Measurements from ENCODE around the gene BTD. TPM values are rescaled to one million over a fixed set of nuclear protein-coding genes. Genes with fewer than 3 reads are reported as not detected.

Gene BTD
- total RNA-seq, 1 experiment from 2014 or later, result 5.2 TPM

DNA sequence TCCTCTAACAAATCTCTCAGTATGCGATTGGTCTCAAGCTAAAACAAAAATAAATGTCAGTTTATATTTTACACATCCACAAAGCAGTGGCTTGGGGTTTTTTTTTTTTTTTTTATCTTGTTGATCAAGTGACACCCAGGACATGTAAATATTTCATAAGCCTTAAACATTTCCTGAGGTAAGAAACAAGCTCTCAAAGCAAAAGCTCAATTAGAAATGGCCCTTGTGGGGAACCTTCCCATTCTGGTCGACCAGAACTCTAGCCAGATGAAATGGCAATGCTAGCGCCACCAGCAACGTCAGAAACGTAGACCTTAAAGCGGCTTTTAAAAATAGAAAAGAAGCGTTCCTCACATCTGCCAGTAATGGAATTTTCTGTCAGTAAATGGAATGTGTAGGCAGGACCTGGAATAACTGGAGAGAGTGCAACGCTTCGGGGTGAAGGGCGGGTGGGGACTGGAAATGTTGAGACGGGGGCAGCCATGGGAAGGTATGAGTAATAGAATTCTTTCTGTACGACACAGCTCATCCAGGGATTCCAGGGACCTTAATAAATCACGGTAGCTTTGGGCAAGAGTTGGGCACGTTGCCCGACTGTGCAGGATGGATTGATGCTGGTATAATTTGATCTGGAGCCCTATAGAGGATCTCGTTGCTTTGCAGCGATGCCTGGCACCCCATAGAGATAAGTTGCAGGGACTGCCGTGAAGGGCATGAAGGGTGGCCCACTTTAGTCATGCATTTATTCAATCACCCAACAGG lies 44.4 kb downstream of the BTD start:
- Histone ChIP-seq H3K9me3 (ENCODE audit: low read length) (no peaks in the 10 kb centered on the region), H2AFZ (ENCODE audit: low read length) (no peak overlapping the region), H3K4me1 (ENCODE audit: low read length) (peaks cover 36% of the 10 kb centered on the region), H3K9me2 (replicated peaks; ENCODE audit: insufficient read depth, low read length) (no peaks in the 10 kb centered on the region), H3K4me2 (ENCODE audit: low read depth, low read length, poor library complexity, severe bottlenecking) (no peak overlapping the region), H3K36me3 (ENCODE audit: insufficient read depth, low read length) (no peaks in the 10 kb centered on the region), H3K27me3 (ENCODE audit: low read length) (no peaks in the 10 kb centered on the region), H3K9ac (ENCODE audit: low read length) (no peak overlapping the region), H3K4me3 (ENCODE audit: low read length) (no peak overlapping the region), H4K20me1 (ENCODE audit: insufficient read depth, low read depth, low read length) (no peaks in the 10 kb centered on the region), H3K79me2 (ENCODE audit: low read length) (no peaks in the 10 kb centered on the region), H3K27ac (ENCODE audit: low read length) (no peak overlapping the region)
- DNase-seq, result no peak

DNA sequence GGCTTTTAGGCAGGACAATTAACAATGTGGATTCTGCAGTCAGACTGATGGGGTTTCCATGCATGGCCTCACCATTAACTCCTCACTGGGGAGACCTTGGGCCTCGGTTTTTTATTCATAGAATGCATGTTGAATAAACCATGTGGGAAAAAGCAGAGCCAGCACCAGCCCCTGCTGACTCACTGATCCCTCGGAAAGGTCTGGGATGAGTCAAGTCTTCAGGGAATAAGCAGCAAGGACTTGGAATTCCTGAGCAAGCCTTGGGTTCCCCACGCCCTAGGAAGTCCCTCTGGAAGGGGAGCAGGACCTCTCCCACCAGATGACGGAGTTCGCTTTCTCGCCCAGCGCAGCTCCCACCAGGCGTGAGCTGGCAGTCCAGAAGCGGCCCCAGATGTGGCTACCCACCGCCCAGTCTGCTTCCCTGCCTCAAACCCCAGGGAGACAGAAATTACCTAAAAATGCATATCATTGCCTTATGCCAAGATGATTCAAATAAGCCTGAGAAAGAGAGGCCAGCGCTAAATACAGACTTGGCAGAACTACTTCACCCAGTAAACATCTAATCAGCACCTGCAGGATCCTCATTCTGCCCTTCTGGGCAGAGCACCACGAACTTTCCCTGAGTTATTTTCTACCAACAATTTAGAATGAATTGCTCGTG lies 45.4 kb downstream of the BTD start:
- Histone ChIP-seq H3K79me2 (ENCODE audit: low read length) (no peaks in the 10 kb centered on the region), H3K36me3 (ENCODE audit: insufficient read depth, low read length) (no peaks in the 10 kb centered on the region), H4K20me1 (ENCODE audit: insufficient read depth, low read depth, low read length) (no peaks in the 10 kb centered on the region), H3K9ac (ENCODE audit: low read length) (no peak overlapping the region), H3K4me1 (ENCODE audit: low read length) (peaks cover 36% of the 10 kb centered on the region), H2AFZ (ENCODE audit: low read length) (peak overlapping the region; percentile 77; the same call in 1 of the 2 replicates), H3K27ac (ENCODE audit: low read length) (peak overlapping the region; percentile 26; the same call in 1 of the 2 replicates), H3K27me3 (ENCODE audit: low read length) (no peaks in the 10 kb centered on the region), H3K4me3 (ENCODE audit: low read length) (no peak overlapping the region), H3K9me2 (replicated peaks; ENCODE audit: insufficient read depth, low read length) (no peaks in the 10 kb centered on the region), H3K9me3 (ENCODE audit: low read length) (no peaks in the 10 kb centered on the region), H3K4me2 (ENCODE audit: low read depth, low read length, poor library complexity, severe bottlenecking) (peak overlapping the region; percentile 29)
- DNase-seq, result no peak

DNA sequence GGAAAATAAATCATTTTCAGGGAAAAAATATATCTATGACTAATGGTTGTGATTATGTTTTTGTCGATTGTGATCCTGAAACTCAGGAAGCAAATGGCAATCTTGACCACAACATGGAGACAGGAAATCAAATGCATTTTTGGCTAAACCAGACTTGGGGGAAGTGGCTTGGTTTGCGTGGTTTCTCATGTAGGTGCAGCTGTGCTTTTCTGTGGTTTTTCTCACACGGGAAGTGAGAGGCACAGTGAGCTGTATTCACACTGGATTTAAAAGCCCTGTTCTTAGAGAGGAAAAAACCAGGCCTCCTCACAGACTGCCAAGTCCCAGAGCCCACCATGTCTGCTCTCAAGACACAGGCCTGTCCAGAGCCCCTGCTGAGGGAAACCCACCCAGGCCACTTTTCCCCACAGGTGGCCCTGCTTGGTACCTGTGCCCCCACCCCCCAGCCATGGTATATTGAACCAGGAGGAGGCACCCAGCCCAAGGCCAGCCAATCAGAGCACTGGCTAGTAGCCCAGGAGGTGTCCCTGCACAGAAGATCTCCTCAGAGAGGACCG lies 46.1 kb downstream of the BTD start:
- peak; percentile 71 for DNase-seq
- peaks cover 36% of the 10 kb centered on the region for H3K4me1 ChIP-seq (ENCODE audit: low read length)
- H2AFZ ChIP-seq (ENCODE audit: low read length), result peak overlapping the region; percentile 77; the same call in 1 of the 2 replicates

DNA sequence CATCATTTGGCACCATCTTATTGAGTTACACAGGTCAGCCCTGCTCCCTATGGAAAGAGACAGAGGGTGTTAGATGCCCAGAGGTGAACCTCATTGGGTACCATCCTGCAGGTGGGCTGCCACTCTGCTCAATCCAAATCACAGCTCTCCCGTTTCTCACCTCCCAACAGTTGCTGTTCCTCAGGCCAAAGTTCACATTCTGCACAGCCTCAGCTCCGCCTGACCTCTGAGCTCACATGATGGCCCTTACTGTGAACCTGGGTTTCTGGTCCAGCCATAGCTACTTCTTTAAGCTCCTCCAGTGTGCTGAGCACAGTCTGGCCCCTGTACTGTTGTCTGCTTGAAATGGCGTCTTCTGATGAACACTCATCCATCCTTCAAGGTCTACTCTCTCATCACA lies 47.8 kb downstream of the BTD start:
- H3K9ac ChIP-seq (ENCODE audit: low read length), result no peak overlapping the region
- DNase-seq, result no peak
- H4K20me1 ChIP-seq (ENCODE audit: insufficient read depth, low read depth, low read length), result no peaks in the 10 kb centered on the region
- H3K79me2 ChIP-seq (ENCODE audit: low read length), result no peaks in the 10 kb centered on the region
- H3K9me3 ChIP-seq (ENCODE audit: low read length), result no peaks in the 10 kb centered on the region
- peak overlapping the region; percentile 57 for H3K4me2 ChIP-seq (ENCODE audit: low read depth, low read length, poor library complexity, severe bottlenecking)
- no peaks in the 10 kb centered on the region for H3K27me3 ChIP-seq (ENCODE audit: low read length)
- no peaks in the 10 kb centered on the region for H3K36me3 ChIP-seq (ENCODE audit: insufficient read depth, low read length)
- no peaks in the 10 kb centered on the region for H3K9me2 ChIP-seq (replicated peaks; ENCODE audit: insufficient read depth, low read length)
- H3K4me3 ChIP-seq (ENCODE audit: low read length), result peak overlapping the region; percentile 39; the same call in 1 of the 2 replicates
- H3K4me1 ChIP-seq (ENCODE audit: low read length), result peaks cover 36% of the 10 kb centered on the region
- no peak overlapping the region for H3K27ac ChIP-seq (ENCODE audit: low read length)
- 0 out of 2 replicates have a peak overlapping the region, but pooled peaks have one; percentile 26 for H2AFZ ChIP-seq (ENCODE audit: low read length)

More for the DNA sequence above, 46.1 kb downstream of the BTD start:
- peak overlapping the region; percentile 20; the same call in 1 of the 2 replicates for H3K9ac ChIP-seq (ENCODE audit: low read length)
- H3K79me2 ChIP-seq (ENCODE audit: low read length), result no peaks in the 10 kb centered on the region
- no peaks in the 10 kb centered on the region for H3K9me3 ChIP-seq (ENCODE audit: low read length)
- H3K4me3 ChIP-seq (ENCODE audit: low read length), result no peak overlapping the region; the same call in 1 of the 2 replicates
- H3K27ac ChIP-seq (ENCODE audit: low read length), result peak overlapping the region; percentile 26; the same call in 1 of the 2 replicates
- H3K36me3 ChIP-seq (ENCODE audit: insufficient read depth, low read length), result no peaks in the 10 kb centered on the region
- peak overlapping the region; percentile 29 for H3K4me2 ChIP-seq (ENCODE audit: low read depth, low read length, poor library complexity, severe bottlenecking)
- H3K9me2 ChIP-seq (replicated peaks; ENCODE audit: insufficient read depth, low read length), result no peaks in the 10 kb centered on the region
- H4K20me1 ChIP-seq (ENCODE audit: insufficient read depth, low read depth, low read length), result no peaks in the 10 kb centered on the region
- no peaks in the 10 kb centered on the region for H3K27me3 ChIP-seq (ENCODE audit: low read length)

DNA sequence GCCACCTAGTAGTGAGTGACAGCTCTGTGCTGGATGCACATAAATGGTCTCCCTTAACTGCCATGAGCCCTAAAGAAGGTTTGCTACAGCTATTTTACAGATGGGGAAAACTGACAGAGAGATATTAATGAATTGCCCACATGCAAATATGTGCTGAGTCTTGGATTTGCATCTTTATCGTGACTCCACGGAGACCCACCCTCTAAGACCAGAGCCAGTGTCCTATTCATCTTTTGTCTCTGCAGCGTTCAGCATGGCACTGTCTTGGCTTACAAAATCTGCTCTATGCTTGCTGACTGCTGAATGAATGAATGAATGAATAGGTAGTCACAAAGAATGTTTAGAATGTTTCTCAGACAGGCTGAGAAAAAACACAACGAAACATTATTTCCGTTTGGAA lies 48.3 kb downstream of the BTD start:
- Histone ChIP-seq H3K27me3 (ENCODE audit: low read length) (no peaks in the 10 kb centered on the region), H4K20me1 (ENCODE audit: insufficient read depth, low read depth, low read length) (no peaks in the 10 kb centered on the region), H2AFZ (ENCODE audit: low read length) (peak overlapping the region; percentile 26; the same call in 1 of the 2 replicates), H3K9me3 (ENCODE audit: low read length) (no peaks in the 10 kb centered on the region), H3K4me1 (ENCODE audit: low read length) (peaks cover 36% of the 10 kb centered on the region), H3K27ac (ENCODE audit: low read length) (no peak overlapping the region), H3K4me3 (ENCODE audit: low read length) (peak overlapping the region; percentile 39), H3K9me2 (replicated peaks; ENCODE audit: insufficient read depth, low read length) (no peaks in the 10 kb centered on the region), H3K36me3 (ENCODE audit: insufficient read depth, low read length) (no peaks in the 10 kb centered on the region), H3K9ac (ENCODE audit: low read length) (peak overlapping the region; percentile 32), H3K4me2 (ENCODE audit: low read depth, low read length, poor library complexity, severe bottlenecking) (peak overlapping the region; percentile 57), H3K79me2 (ENCODE audit: low read length) (no peaks in the 10 kb centered on the region)
- peak; percentile 67 for DNase-seq

DNA sequence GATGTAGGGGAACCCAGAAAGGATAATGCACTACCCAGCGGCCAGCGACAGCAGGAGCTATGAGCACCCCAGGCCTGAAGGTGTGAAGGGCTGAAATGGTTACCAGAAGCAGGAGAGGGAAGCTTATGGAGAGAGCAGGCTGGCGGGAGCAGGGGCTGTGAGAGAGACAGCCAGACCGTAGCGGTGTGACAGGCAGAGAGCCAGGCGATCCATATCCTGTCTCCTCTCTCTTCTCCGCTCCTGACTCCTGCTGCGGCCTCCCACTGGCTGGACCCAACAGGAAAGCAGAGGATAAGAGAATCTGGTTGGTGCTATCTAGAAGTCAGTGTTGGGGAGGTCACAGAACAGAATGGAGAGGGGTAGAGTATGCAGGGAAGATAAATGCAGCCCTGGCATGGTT lies 49.9 kb downstream of the BTD start:
- H3K9me2 ChIP-seq (replicated peaks; ENCODE audit: insufficient read depth, low read length), result no peaks in the 10 kb centered on the region
- DNase-seq, result no peak

DNA sequence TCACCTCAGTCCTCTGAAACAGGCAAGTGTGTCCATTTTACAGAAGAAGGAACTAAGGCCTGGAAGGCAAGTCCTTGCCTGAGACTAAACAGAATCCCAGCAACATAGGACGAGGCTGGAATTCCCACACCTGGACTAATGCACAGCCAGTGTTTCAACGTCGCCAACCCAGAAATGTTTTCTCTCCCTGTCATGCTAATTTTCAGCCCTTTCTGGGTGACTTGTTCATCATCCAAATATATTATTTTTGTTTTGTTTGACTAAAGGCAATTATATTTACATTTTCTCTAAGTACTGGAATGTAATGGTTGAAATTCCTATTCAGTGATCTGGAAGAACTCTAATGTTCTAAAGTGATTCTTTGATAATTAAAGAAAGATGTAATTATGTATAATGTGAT lies 51.8 kb downstream of the BTD start:
- H3K4me2 ChIP-seq (ENCODE audit: low read depth, low read length, poor library complexity, severe bottlenecking), result no peak overlapping the region
- no peaks in the 10 kb centered on the region for H3K9me2 ChIP-seq (replicated peaks; ENCODE audit: insufficient read depth, low read length)
- no peak overlapping the region for H3K27ac ChIP-seq (ENCODE audit: low read length)
- no peaks in the 10 kb centered on the region for H3K27me3 ChIP-seq (ENCODE audit: low read length)
- H3K4me1 ChIP-seq (ENCODE audit: low read length), result peaks cover 21% of the 10 kb centered on the region
- H3K9me3 ChIP-seq (ENCODE audit: low read length), result peaks cover 16% of the 10 kb centered on the region
- H3K9ac ChIP-seq (ENCODE audit: low read length), result no peak overlapping the region
- no peaks in the 10 kb centered on the region for H3K79me2 ChIP-seq (ENCODE audit: low read length)
- no peaks in the 10 kb centered on the region for H3K36me3 ChIP-seq (ENCODE audit: insufficient read depth, low read length)
- no peaks in the 10 kb centered on the region for H4K20me1 ChIP-seq (ENCODE audit: insufficient read depth, low read depth, low read length)
- DNase-seq, result no peak
- H2AFZ ChIP-seq (ENCODE audit: low read length), result no peak overlapping the region
- H3K4me3 ChIP-seq (ENCODE audit: low read length), result no peak overlapping the region

More for the DNA sequence above, 49.9 kb downstream of the BTD start:
- H3K79me2 ChIP-seq (ENCODE audit: low read length), result no peaks in the 10 kb centered on the region
- H3K4me2 ChIP-seq (ENCODE audit: low read depth, low read length, poor library complexity, severe bottlenecking), result no peak overlapping the region
- H3K4me3 ChIP-seq (ENCODE audit: low read length), result no peak overlapping the region
- H3K9ac ChIP-seq (ENCODE audit: low read length), result no peak overlapping the region
- H4K20me1 ChIP-seq (ENCODE audit: insufficient read depth, low read depth, low read length), result no peaks in the 10 kb centered on the region
- no peaks in the 10 kb centered on the region for H3K36me3 ChIP-seq (ENCODE audit: insufficient read depth, low read length)
- H3K27me3 ChIP-seq (ENCODE audit: low read length), result no peaks in the 10 kb centered on the region
- no peak overlapping the region for H3K27ac ChIP-seq (ENCODE audit: low read length)
- H3K4me1 ChIP-seq (ENCODE audit: low read length), result peaks cover 36% of the 10 kb centered on the region
- H3K9me3 ChIP-seq (ENCODE audit: low read length), result peaks cover 8% of the 10 kb centered on the region
- no peak overlapping the region for H2AFZ ChIP-seq (ENCODE audit: low read length)

DNA sequence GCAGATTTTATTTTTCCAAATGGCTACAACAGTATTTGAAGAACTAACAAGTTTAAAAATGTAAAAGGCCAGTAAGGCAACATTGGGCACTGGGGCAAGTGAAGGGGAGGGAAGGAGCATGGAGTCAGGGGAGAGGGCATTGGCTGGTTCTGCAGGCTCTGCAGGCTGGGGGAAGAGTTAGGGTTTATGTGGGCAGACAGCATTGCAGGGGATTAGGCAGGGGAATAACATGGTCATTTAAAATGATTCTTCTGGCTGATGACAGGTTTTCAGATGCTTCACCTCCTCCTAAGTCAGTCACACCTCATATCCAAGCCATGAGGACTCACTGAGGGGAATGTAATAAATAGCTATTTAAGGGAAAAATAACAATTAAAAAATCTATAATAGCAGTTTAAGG lies 52.6 kb downstream of the BTD start:
- Histone ChIP-seq H3K4me1 (ENCODE audit: low read length) (peaks cover 15% of the 10 kb centered on the region), H2AFZ (ENCODE audit: low read length) (no peak overlapping the region), H3K9me3 (ENCODE audit: low read length) (peaks cover 16% of the 10 kb centered on the region), H3K36me3 (ENCODE audit: insufficient read depth, low read length) (no peaks in the 10 kb centered on the region), H3K4me2 (ENCODE audit: low read depth, low read length, poor library complexity, severe bottlenecking) (no peak overlapping the region), H3K9me2 (replicated peaks; ENCODE audit: insufficient read depth, low read length) (no peaks in the 10 kb centered on the region), H3K4me3 (ENCODE audit: low read length) (no peak overlapping the region), H3K79me2 (ENCODE audit: low read length) (no peaks in the 10 kb centered on the region), H3K27ac (ENCODE audit: low read length) (no peak overlapping the region), H3K9ac (ENCODE audit: low read length) (no peak overlapping the region), H3K27me3 (ENCODE audit: low read length) (no peaks in the 10 kb centered on the region), H4K20me1 (ENCODE audit: insufficient read depth, low read depth, low read length) (no peaks in the 10 kb centered on the region)
- DNase-seq, result no peak
